ENCODE measurements around the gene ZNF436. TPM values are rescaled to one million over a fixed set of nuclear protein-coding genes. Genes with fewer than 3 reads are reported as not detected.

The ZNF436 gene
- total and polyA plus RNA-seq, 2 of the 8 experiments (the other 6 are each of a cell fraction or from before 2014, with no cell fraction given) = 0.65 to 1.8 TPM

DNA sequence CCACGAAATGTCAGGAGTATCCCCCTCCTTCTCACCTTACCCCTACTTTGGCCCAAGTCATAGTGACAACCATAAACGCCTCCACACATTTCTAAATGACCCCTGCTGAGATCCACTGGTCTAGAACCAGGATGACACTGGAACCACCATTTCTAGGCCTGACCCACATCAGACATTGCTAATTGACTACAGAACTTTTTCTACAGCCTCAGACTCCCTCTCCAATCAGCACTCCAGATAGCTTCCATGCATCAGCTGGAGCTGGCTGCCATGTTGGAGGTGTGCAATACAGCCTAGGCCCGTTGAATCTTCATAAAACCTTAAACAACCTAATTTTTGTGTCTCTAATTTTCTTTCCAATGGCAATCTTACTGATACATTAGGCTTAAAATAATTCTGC, 36.3 kb upstream of the ZNF436 start:
- H3K9ac ChIP-seq (replicated peaks in 1 of 4; ENCODE audit: extremely low read depth in 1 of 4, low read depth in 3 of 4, low read length in 3 of 4) = no peak overlapping the region
- no peak overlapping the region for H3K4me3 ChIP-seq (ENCODE audit: extremely low read depth in 1 of 4, insufficient read depth in 2 of 4, low read depth in 3 of 4, low read length in 4 of 4)
- DNase-seq (ENCODE audit: low read depth in 1 of 2, low spot score in 2 of 2) = no peak
- H3K4me2 ChIP-seq (ENCODE audit: insufficient read depth in 1 of 2, low read depth in 2 of 2, low read length in 2 of 2) = no peak overlapping the region
- FAIRE-seq = no peak
- H4K20me1 ChIP-seq (replicated peaks in 1 of 2; ENCODE audit: control insufficient read depth in 1 of 2, insufficient read depth in 2 of 2, low read length in 2 of 2) = no peaks in the 10 kb centered on the region
- no peak overlapping the region for H2BK20ac ChIP-seq (ENCODE audit: low read length)
- ChIA-PET POLR2A (ENCODE audit: partially characterized antibody) (no interaction called here), CTCF (ENCODE audit: partially characterized antibody) (interaction anchor here (0.7 to 0.8 kb wide), 2 partner anchors 19 to 229 kb away, joined by 3 to 5 read pairs; partner anchors contain the start of gene TCEA3)
- H2BK120ac ChIP-seq (replicated peaks; ENCODE audit: low read depth, low read length) = no peak overlapping the region
- H3K79me2 ChIP-seq (ENCODE audit: control insufficient read depth in 1 of 2, insufficient read depth in 2 of 2, low read length in 2 of 2) = no peaks in the 10 kb centered on the region
- TF ChIP-seq TAF1 (IDR thresholded peaks at IDR 0.05; ENCODE audit: low read depth, low read length) (no peak), CHD2 (IDR thresholded peaks at IDR 0.05; ENCODE audit: low read length) (no peak), SIRT6 (IDR thresholded peaks at IDR 0.05; ENCODE audit: low read length) (no peak), KDM4A (IDR thresholded peaks at IDR 0.05; ENCODE audit: low read depth, low read length, severe bottlenecking) (no peak), POLR2AphosphoS5 (IDR thresholded peaks at IDR 0.05; ENCODE audit: low read depth, low read length) (no peak), SIN3A (conservative IDR thresholded peaks at IDR 0.05 in 1 of 2, IDR thresholded peaks at IDR 0.05 in 1 of 2; ENCODE audit: low read depth in 1 of 2, low read length in 2 of 2) (no peak), SRF (IDR thresholded peaks at IDR 0.05; ENCODE audit: low read depth, low read length) (no peak), RFX5 (IDR thresholded peaks at IDR 0.05; ENCODE audit: borderline replicate concordance, low read depth, low read length) (no peak), CBX5 (IDR thresholded peaks at IDR 0.05; ENCODE audit: low read depth, low read length) (no peak), RXRA (IDR thresholded peaks at IDR 0.05; ENCODE audit: insufficient read depth, low read depth, low read length) (no peak), SUZ12 (IDR thresholded peaks at IDR 0.05; ENCODE audit: low read length) (no peak)
- H2AFZ ChIP-seq (ENCODE audit: low read length) = no peak overlapping the region
- no peak overlapping the region for H4K8ac ChIP-seq (ENCODE audit: extremely low read depth, insufficient read depth, low read length)
- no peaks in the 10 kb centered on the region for H3K36me3 ChIP-seq (ENCODE audit: control insufficient read depth in 2 of 4, insufficient read depth in 4 of 4, low read length in 3 of 4)
- H2BK5ac ChIP-seq (ENCODE audit: low read depth, low read length) = no peak overlapping the region
- H3K23me2 ChIP-seq (ENCODE audit: low read depth, low read length) = no peaks in the 10 kb centered on the region
- no peak overlapping the region for H3K18ac ChIP-seq (ENCODE audit: extremely low read depth, low read length)
- H3K9me3 ChIP-seq (ENCODE audit: insufficient read depth in 2 of 2, low read depth in 1 of 2, low read length in 1 of 2) = no peaks in the 10 kb centered on the region
- WGBS, 2 experiments (ENCODE audit: extremely low coverage in 1 of 2, insufficient coverage in 1 of 2, insufficient read length in 1 of 2, insufficient replicate concordance in 2 of 2, low coverage in 1 of 2, low lambda C conversion rate in 2 of 2, missing lambda C conversion rate in 1 of 2) = 72% methylated on average over 3 of the region's 3 CpGs; no CpG with 5 or more reads in 1 of the 2 experiments
- H2BK12ac ChIP-seq (ENCODE audit: low read depth, low read length) = no peak overlapping the region
- H3K27me3 ChIP-seq (replicated peaks in 1 of 4; ENCODE audit: control insufficient read depth in 3 of 4, extremely low read depth in 1 of 4, insufficient read depth in 3 of 4, low read length in 3 of 4) = peaks cover 9 to 94% (median 60%) of the 10 kb centered on the region in 4 experiments
- no peak overlapping the region for H3K27ac ChIP-seq (ENCODE audit: low read depth, low read length)
- no peak overlapping the region for H3K56ac ChIP-seq (replicated peaks; ENCODE audit: insufficient read length, low read depth, low read length)
- H3K23ac ChIP-seq (ENCODE audit: insufficient read length) = no peak overlapping the region
- no peak overlapping the region for H4K91ac ChIP-seq (replicated peaks; ENCODE audit: insufficient read length, low read length)
- no peak overlapping the region for H2AK5ac ChIP-seq (ENCODE audit: low read depth, low read length)
- H2BK15ac ChIP-seq (ENCODE audit: low read length) = no peak overlapping the region
- H3K79me1 ChIP-seq (ENCODE audit: low read depth, low read length) = no peaks in the 10 kb centered on the region
- H3K4me1 ChIP-seq (replicated peaks in 1 of 4; ENCODE audit: control insufficient read depth in 3 of 4, insufficient read depth in 4 of 4, low read length in 3 of 4) = peaks cover 0 to 4% (median 2%) of the 10 kb centered on the region in 4 experiments; a peak in 2 of 7 replicates
- H4K5ac ChIP-seq (ENCODE audit: insufficient read length, low read depth, low read length) = no peak overlapping the region
- no peak overlapping the region for H3K14ac ChIP-seq (ENCODE audit: insufficient read length)
- no peak overlapping the region for H3K4ac ChIP-seq (replicated peaks; ENCODE audit: insufficient read length, low read depth, low read length)
